ENCODE measurements around the gene PKP1.

PKP1 gene

GRCh38 chr1:201329801-201330200 is 46.5 kb downstream of the PKP1 start:
- DNase-seq (ENCODE audit: low read depth in 2 of 2) = no peak

- DNase-seq (ENCODE audit: low read depth in 2 of 2) = no peak
These were observed 47.2 kb downstream of the PKP1 start for GRCh38 chr1:201330541-201330940.

- DNase-seq (ENCODE audit: low read depth in 2 of 2) = no peak
These were observed 47.9 kb downstream of the PKP1 start for GRCh38 chr1:201331166-201331565.

GRCh38 chr1:201332021-201332420 is 48.7 kb downstream of the PKP1 start:
- no peak for DNase-seq (ENCODE audit: low read depth in 2 of 2)

- no peak for DNase-seq (ENCODE audit: low read depth in 2 of 2)
These were observed 49.5 kb downstream of the PKP1 start for GRCh38 chr1:201332616-201333335.

GRCh38 chr1:201334325-201335173 is 51.2 kb downstream of the PKP1 start:
- DNase-seq (ENCODE audit: low read depth in 2 of 2) = no peak

GRCh38 chr1:201335174-201335870 is 52.0 kb downstream of the PKP1 start:
- no peak for DNase-seq (ENCODE audit: low read depth in 2 of 2)

GRCh38 chr1:201335901-201336300 is 52.6 kb downstream of the PKP1 start:
- DNase-seq (ENCODE audit: low read depth in 2 of 2) = no peak

- no peak for DNase-seq (ENCODE audit: low read depth in 2 of 2)
These were observed 53.6 kb downstream of the PKP1 start for GRCh38 chr1:201336711-201337450.

- DNase-seq (ENCODE audit: low read depth in 2 of 2) = no peak
These were observed 58.1 kb downstream of the PKP1 start for GRCh38 chr1:201341377-201341776.

- DNase-seq (ENCODE audit: low read depth in 2 of 2) = no peak
These were observed 61.1 kb downstream of the PKP1 start for GRCh38 chr1:201344206-201345080.

- DNase-seq (ENCODE audit: low read depth in 2 of 2) = no peak
These were observed 61.7 kb downstream of the PKP1 start for GRCh38 chr1:201345081-201345355.

GRCh38 chr1:201346337-201346939 is 63.1 kb downstream of the PKP1 start:
- no peak for DNase-seq (ENCODE audit: low read depth in 2 of 2)

GRCh38 chr1:201346987-201347386 is 63.7 kb downstream of the PKP1 start:
- DNase-seq (ENCODE audit: low read depth in 2 of 2) = no peak

GRCh38 chr1:201347498-201348210 is 64.3 kb downstream of the PKP1 start:
- DNase-seq (ENCODE audit: low read depth in 2 of 2) = no peak

GRCh38 chr1:201348211-201348566 is 64.9 kb downstream of the PKP1 start:
- DNase-seq (ENCODE audit: low read depth in 2 of 2) = no peak

- no peak for DNase-seq (ENCODE audit: low read depth in 2 of 2)
These were observed 65.8 kb downstream of the PKP1 start for GRCh38 chr1:201349092-201349491.

- no peak for DNase-seq (ENCODE audit: low read depth in 2 of 2)
These were observed 67.0 kb downstream of the PKP1 start for GRCh38 chr1:201350361-201350725.

- DNase-seq (ENCODE audit: low read depth in 2 of 2) = no peak
These were observed 67.6 kb downstream of the PKP1 start for GRCh38 chr1:201350884-201351283.

- DNase-seq (ENCODE audit: low read depth in 2 of 2) = no peak
These were observed 68.3 kb downstream of the PKP1 start for GRCh38 chr1:201351617-201352016.
